ENCODE data around the gene PLIN1. TPM values are rescaled to one million over a fixed set of nuclear protein-coding genes. Genes with fewer than 3 reads are reported as not detected.

PLIN1 gene
- total and polyA plus RNA-seq, 10 of the 15 experiments (the other 5 are each of a cell fraction or from before 2014, with no cell fraction given) = 0.05 to 0.13 (median 0.09) TPM; not detected in 6

DNA sequence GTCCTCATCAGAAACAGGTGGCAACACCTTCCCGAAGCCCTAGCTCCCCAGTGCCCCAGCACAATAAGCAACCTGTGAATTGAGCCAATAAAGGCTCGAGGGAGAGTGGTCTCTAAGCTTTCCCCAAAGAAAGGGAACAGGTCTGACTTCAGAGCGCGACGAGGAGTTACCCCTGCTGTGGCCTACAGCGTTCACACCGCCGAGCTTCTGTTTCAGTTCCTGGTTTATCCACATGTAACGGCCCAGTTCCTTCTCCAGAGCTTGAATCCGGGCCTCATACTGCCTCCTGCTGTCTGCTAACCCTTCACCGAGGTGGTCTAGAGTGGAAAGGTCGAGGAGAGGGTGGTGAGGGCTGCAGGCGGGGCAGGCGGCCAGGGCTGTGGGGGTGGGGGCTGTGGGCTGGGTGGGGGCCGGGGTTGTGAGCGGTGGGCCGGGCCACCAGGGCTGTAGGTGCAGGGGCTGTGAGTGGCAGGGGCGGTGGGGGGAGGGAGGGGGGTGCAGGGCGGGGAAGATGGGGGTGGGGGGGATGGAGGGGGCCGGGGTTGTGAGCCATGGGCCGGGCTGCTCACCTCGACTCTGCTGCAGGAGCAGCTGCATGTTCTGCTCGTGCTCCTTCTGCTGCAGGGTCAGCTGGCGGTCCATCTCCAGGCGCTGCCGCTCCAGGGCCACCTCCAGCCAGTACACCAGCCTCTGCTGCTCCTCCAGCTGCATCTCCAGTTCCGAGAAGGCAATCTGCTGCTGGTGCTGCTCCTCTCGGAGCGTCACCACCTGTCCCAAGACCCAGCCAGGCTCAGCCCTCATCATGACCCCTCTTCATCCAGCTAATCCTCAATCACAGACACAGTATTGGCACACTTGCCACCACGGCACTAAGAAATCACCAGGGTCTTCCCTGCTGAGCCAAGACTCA, 50.1 kb downstream of the PLIN1 start:
- no peaks in the 10 kb centered on the region for H3K27me3 ChIP-seq (replicated peaks in 1 of 2; ENCODE audit: control insufficient read depth in 2 of 2, insufficient read depth in 2 of 2, low read length in 1 of 2)
- no peaks in the 10 kb centered on the region for H3K4me1 ChIP-seq (ENCODE audit: control insufficient read depth, insufficient read depth, low read length)
- CTCF ChIA-PET = no interaction called here
- intact Hi-C loops (cut with micrococcal nuclease; ENCODE audit: unreplicated experiment) = no loop called here
- in situ Hi-C loops (cut with MboI) = no loop called here
- no peak overlapping the region for H3K4me2 ChIP-seq (ENCODE audit: control insufficient read depth, insufficient read depth)
- H3K27ac ChIP-seq (ENCODE audit: control insufficient read depth, insufficient read depth) = no peak overlapping the region
- ATAC-seq = no peak
- no peak for DNase-seq (ENCODE audit: low read depth, low spot score)
- TF ChIP-seq, protein P1, sequence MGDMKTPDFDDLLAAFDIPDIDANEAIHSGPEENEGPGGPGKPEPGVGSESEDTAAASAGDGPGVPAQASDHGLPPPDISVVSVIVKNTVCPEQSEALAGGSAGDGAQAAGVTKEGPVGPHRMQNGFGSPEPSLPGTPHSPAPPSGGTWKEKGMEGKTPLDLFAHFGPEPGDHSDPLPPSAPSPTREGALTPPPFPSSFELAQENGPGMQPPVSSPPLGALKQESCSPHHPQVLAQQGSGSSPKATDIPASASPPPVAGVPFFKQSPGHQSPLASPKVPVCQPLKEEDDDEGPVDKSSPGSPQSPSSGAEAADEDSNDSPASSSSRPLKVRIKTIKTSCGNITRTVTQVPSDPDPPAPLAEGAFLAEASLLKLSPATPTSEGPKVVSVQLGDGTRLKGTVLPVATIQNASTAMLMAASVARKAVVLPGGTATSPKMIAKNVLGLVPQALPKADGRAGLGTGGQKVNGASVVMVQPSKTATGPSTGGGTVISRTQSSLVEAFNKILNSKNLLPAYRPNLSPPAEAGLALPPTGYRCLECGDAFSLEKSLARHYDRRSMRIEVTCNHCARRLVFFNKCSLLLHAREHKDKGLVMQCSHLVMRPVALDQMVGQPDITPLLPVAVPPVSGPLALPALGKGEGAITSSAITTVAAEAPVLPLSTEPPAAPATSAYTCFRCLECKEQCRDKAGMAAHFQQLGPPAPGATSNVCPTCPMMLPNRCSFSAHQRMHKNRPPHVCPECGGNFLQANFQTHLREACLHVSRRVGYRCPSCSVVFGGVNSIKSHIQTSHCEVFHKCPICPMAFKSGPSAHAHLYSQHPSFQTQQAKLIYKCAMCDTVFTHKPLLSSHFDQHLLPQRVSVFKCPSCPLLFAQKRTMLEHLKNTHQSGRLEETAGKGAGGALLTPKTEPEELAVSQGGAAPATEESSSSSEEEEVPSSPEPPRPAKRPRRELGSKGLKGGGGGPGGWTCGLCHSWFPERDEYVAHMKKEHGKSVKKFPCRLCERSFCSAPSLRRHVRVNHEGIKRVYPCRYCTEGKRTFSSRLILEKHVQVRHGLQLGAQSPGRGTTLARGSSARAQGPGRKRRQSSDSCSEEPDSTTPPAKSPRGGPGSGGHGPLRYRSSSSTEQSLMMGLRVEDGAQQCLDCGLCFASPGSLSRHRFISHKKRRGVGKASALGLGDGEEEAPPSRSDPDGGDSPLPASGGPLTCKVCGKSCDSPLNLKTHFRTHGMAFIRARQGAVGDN (IDR thresholded peaks at IDR 0.05) = no peak
- TF ChIP-seq SPI1 (IDR thresholded peaks at IDR 0.05; ENCODE audit: borderline replicate concordance, insufficient read depth, low read depth, low read length) = peak; percentile 8; the same call in 1 of the 2 replicates
- no peak overlapping the region for H2AFZ ChIP-seq (ENCODE audit: control insufficient read depth, low read depth, low read length)
- RAD21 ChIA-PET (ENCODE audit: unreplicated experiment) = no interaction called here
- POLR2A ChIA-PET = interaction anchor here (0.6 kb wide), 1 partner anchor 14 kb away, joined by 3 read pairs; no protein-coding TSS in a partner anchor
- no peaks in the 10 kb centered on the region; the same call in 2 of the 3 replicates for H3K9me3 ChIP-seq (replicated peaks; ENCODE audit: control insufficient read depth, insufficient read depth, low read length)
- WGBS (ENCODE audit: insufficient coverage, insufficient replicate concordance, low lambda C conversion rate, missing lambda C conversion rate) = 98% methylated on average over 18 of the region's 30 CpGs
- H4K20me1 ChIP-seq (ENCODE audit: control insufficient read depth, insufficient read depth) = no peaks in the 10 kb centered on the region
- no peaks in the 10 kb centered on the region for H3K79me2 ChIP-seq (ENCODE audit: control insufficient read depth, insufficient read depth, low read length)
- SMC1A ChIA-PET (ENCODE audit: uncharacterized antibody, unreplicated experiment) = no interaction called here
- H3K36me3 ChIP-seq (ENCODE audit: control insufficient read depth in 2 of 2, insufficient read depth in 2 of 2, low read length in 1 of 2) = peaks cover 16 to 42% of the 10 kb centered on the region in 2 experiments
- H3K9ac ChIP-seq (ENCODE audit: control insufficient read depth, insufficient read depth, low read length) = no peak overlapping the region
- H3K4me3 ChIP-seq = no peak overlapping the region
- BruUV-seq (replicated peaks) = no TSS peak
- no peak for FAIRE-seq
